Left forelimb (tissue), 1 donor: ENCODE measurements around the gene IL1R2.
A peak's percentile ranks its signal among the peaks of the same experiment; 100 is the strongest.
"Not testable (repeated sequence)": the region's sequence is repeated elsewhere in the genome, so short reads cannot be mapped to it uniquely, and the experiment has no call there.

Experiments
- DNase-seq: peaks from one replicate; pipeline ENCODE4 v3.0.0-alpha.2; 2018; ENCODE audit warnings: low spot score

The IL1R2 gene

GRCh38 chr2:102061962-102062795 is 70.4 kb downstream of the IL1R2 start:
- DNase-seq, result no peak

GRCh38 chr2:102062802-102063201 is 71.0 kb downstream of the IL1R2 start:
- DNase-seq, result no peak

GRCh38 chr2:102063487-102063911 is 71.7 kb downstream of the IL1R2 start:
- no peak for DNase-seq

- no peak for DNase-seq
Measured at GRCh38 chr2:102063941-102064678, 72.3 kb downstream of the IL1R2 start.

GRCh38 chr2:102064679-102065674 is 73.2 kb downstream of the IL1R2 start:
- DNase-seq, result no peak

- DNase-seq, result no peak
Measured at GRCh38 chr2:102065675-102066252, 74.0 kb downstream of the IL1R2 start.

- no peak for DNase-seq
Measured at GRCh38 chr2:102066554-102066953, 74.8 kb downstream of the IL1R2 start.

- not testable (repeated sequence) for DNase-seq
Measured at GRCh38 chr2:102068126-102068525, 76.4 kb downstream of the IL1R2 start.

GRCh38 chr2:102069311-102069974 is 77.7 kb downstream of the IL1R2 start:
- DNase-seq, result no peak

GRCh38 chr2:102070058-102070642 is 78.4 kb downstream of the IL1R2 start:
- DNase-seq, result peak; percentile 80

GRCh38 chr2:102072741-102073140 is 81.0 kb downstream of the IL1R2 start:
- no peak for DNase-seq

GRCh38 chr2:102073168-102073724 is 81.5 kb downstream of the IL1R2 start:
- DNase-seq, result no peak

GRCh38 chr2:102074152-102074783 is 82.5 kb downstream of the IL1R2 start:
- no peak for DNase-seq

GRCh38 chr2:102075479-102075878 is 83.7 kb downstream of the IL1R2 start:
- DNase-seq, result no peak

- no peak for DNase-seq
Measured at GRCh38 chr2:102076512-102076911, 84.8 kb downstream of the IL1R2 start.
